VCaP (cell line): ENCODE results near the gene TUBGCP5.

Experiments used
- H3K27ac ChIP-seq: fragments of 450-650 bp; 2 replicates; pipeline ENCODE4 v1.5.1; 2017
- CTCF ChIP-seq: fragments of 450-650 bp; conservative IDR thresholded peaks from 2 replicates; pipeline ENCODE4 v1.5.1; 2017; ENCODE audit warnings: mild to moderate bottlenecking, moderate library complexity

The TUBGCP5 gene

GRCh38 chr15:22954798-22955543 lies 84.4 kb downstream of the TUBGCP5 start:
- TF ChIP-seq CTCF: no peak
- no peak overlapping the region for H3K27ac ChIP-seq

GRCh38 chr15:22954326-22954725 lies 85.0 kb downstream of the TUBGCP5 start:
- no peak for TF ChIP-seq CTCF
- H3K27ac ChIP-seq: no peak overlapping the region

- TF ChIP-seq CTCF: no peak
- H3K27ac ChIP-seq: peak overlapping the region; percentile 24; the same call in 1 of the 2 replicates
These were observed 86.4 kb downstream of the TUBGCP5 start for GRCh38 chr15:22952796-22953579.

GRCh38 chr15:22951381-22952280 lies 87.7 kb downstream of the TUBGCP5 start:
- H3K27ac ChIP-seq: peak overlapping the region; percentile 80
- no peak for TF ChIP-seq CTCF

- TF ChIP-seq CTCF: no peak
- peak overlapping the region; percentile 80 for H3K27ac ChIP-seq
These were observed 88.4 kb downstream of the TUBGCP5 start for GRCh38 chr15:22951031-22951380.

GRCh38 chr15:22950256-22950990 lies 88.9 kb downstream of the TUBGCP5 start:
- no peak for TF ChIP-seq CTCF
- H3K27ac ChIP-seq: peak overlapping the region; percentile 80
